Stimulated activated naive B cell treated with anti-CD40 and anti-IgM and Interleukin-4, amounts not matched to agents 10 μg/mL and 1 μg/mL and 100 μg/mL, for 72 hours (primary cell): ENCODE results near the gene PPP3CB.

Experiments used
- ATAC-seq, 2 donors: fragments of 150-1000 bp; cut with Tn5 transposase; replicated peaks; 2 replicates each; pipeline ENCODE4 v1.10.0; 2021; ENCODE audit warnings: moderate library complexity in 1 of 2
- DNase-seq: peaks from one replicate; pipeline ENCODE4 v3.0.0; 2021
- H3K27ac Mint-ChIP-seq: one replicate; pipeline ENCODE4 v1.8.0; 2022; ENCODE audit warnings: mild to moderate bottlenecking, mixed read lengths
- H3K27me3 Mint-ChIP-seq, 2 donors: one replicate each; pipeline ENCODE4 v1.8.0; 2022; ENCODE audit warnings: mixed read lengths in 2 of 2
- H3K36me3 Mint-ChIP-seq, 2 donors: one replicate each; pipeline ENCODE4 v1.8.0; 2022; ENCODE audit warnings: mixed read lengths in 2 of 2, mild to moderate bottlenecking in 1 of 2
- H3K4me1 Mint-ChIP-seq, 2 donors: one replicate each; pipeline ENCODE4 v1.8.0; 2022; ENCODE audit warnings: mixed read lengths in 2 of 2, mild to moderate bottlenecking in 1 of 2
- H3K4me3 Mint-ChIP-seq, 2 donors: one replicate each; pipeline ENCODE4 v1.8.0; 2022; ENCODE audit warnings: mild to moderate bottlenecking in 2 of 2, mixed read lengths in 2 of 2, moderate library complexity in 1 of 2
- H3K9me3 Mint-ChIP-seq, 2 donors: one replicate each; pipeline ENCODE4 v1.8.0; 2022; ENCODE audit warnings: mixed read lengths in 2 of 2, mild to moderate bottlenecking in 1 of 2

PPP3CB gene

GRCh38 chr10:73495884-73496674, at the start of gene PPP3CB:
PPP3CB (minus strand) TSS chr10:73496024; CDS start chr10:73495889, 135 bp downstream.
- DNase-seq (no peak), ATAC-seq (peak; percentile 77 to 79)
- H3K4me3 Mint-ChIP-seq: peak within 1 kb of the TSS; percentile 95 to 99
- H3K27ac Mint-ChIP-seq: peak within 1 kb of the TSS; percentile 98
- no peaks in the 10 kb centered on the region for H3K27me3 Mint-ChIP-seq
- peaks cover 2 to 14% of the 10 kb centered on the region in 2 donors for H3K36me3 Mint-ChIP-seq
- H3K9me3 Mint-ChIP-seq: no peaks in the 10 kb centered on the region
- H3K4me1 Mint-ChIP-seq: peaks cover 32 to 43% of the 10 kb centered on the region in 2 donors

GRCh38 chr10:73545357-73545756, 49.5 kb upstream of the PPP3CB start:
- Mint-ChIP-seq H3K27me3 (no peaks in the 10 kb centered on the region), H3K9me3 (no peaks in the 10 kb centered on the region), H3K4me1 (no peaks in the 10 kb centered on the region), H3K36me3 (peaks cover 5 to 8% of the 10 kb centered on the region in 2 donors), H3K4me3 (no peak overlapping the region), H3K27ac (no peak overlapping the region)
- ATAC-seq: no peak
- no peak for DNase-seq

GRCh38 chr10:73537709-73538108, 41.9 kb upstream of the PPP3CB start:
- H3K9me3 Mint-ChIP-seq: no peaks in the 10 kb centered on the region
- peaks cover 4 to 21% of the 10 kb centered on the region in 2 donors for H3K36me3 Mint-ChIP-seq
- H3K27ac Mint-ChIP-seq: no peak overlapping the region
- no peak for ATAC-seq
- DNase-seq: no peak
- no peaks in the 10 kb centered on the region for H3K4me1 Mint-ChIP-seq
- no peak overlapping the region for H3K4me3 Mint-ChIP-seq
- H3K27me3 Mint-ChIP-seq: no peaks in the 10 kb centered on the region

- Mint-ChIP-seq H3K4me1 (no peaks in the 10 kb centered on the region), H3K27ac (no peak overlapping the region), H3K36me3 (peaks cover 3 to 21% of the 10 kb centered on the region in 2 donors), H3K9me3 (no peaks in the 10 kb centered on the region), H3K27me3 (no peaks in the 10 kb centered on the region), H3K4me3 (no peak overlapping the region)
- ATAC-seq: no peak
- DNase-seq: no peak
Measured at GRCh38 chr10:73537288-73537687, 41.5 kb upstream of the PPP3CB start.

- Mint-ChIP-seq H3K27me3 (no peaks in the 10 kb centered on the region), H3K27ac (no peak overlapping the region), H3K9me3 (no peaks in the 10 kb centered on the region), H3K4me1 (no peaks in the 10 kb centered on the region), H3K4me3 (no peak overlapping the region), H3K36me3 (peaks cover under 1 to 11% of the 10 kb centered on the region in 2 donors)
- DNase-seq (no peak), ATAC-seq (no peak)
Measured at GRCh38 chr10:73534857-73535256, 39.0 kb upstream of the PPP3CB start.

GRCh38 chr10:73529089-73529832, 33.4 kb upstream of the PPP3CB start:
- H3K4me1 Mint-ChIP-seq: peaks cover 0 to 2% of the 10 kb centered on the region in 2 donors
- no peaks in the 10 kb centered on the region for H3K9me3 Mint-ChIP-seq
- H3K27me3 Mint-ChIP-seq: no peaks in the 10 kb centered on the region
- DNase-seq (peak; percentile 32), ATAC-seq (peak; percentile 97 to 99)
- no peak overlapping the region for H3K27ac Mint-ChIP-seq
- no peak overlapping the region for H3K4me3 Mint-ChIP-seq
- peaks cover 0 to 11% of the 10 kb centered on the region in 2 donors for H3K36me3 Mint-ChIP-seq

- Mint-ChIP-seq H3K36me3 (peaks cover 0 to 31% of the 10 kb centered on the region in 2 donors), H3K27ac (no peak overlapping the region), H3K4me1 (no peaks in the 10 kb centered on the region), H3K27me3 (no peaks in the 10 kb centered on the region), H3K9me3 (no peaks in the 10 kb centered on the region), H3K4me3 (no peak overlapping the region)
- ATAC-seq (no peak), DNase-seq (no peak)
Measured at GRCh38 chr10:73522263-73522662, 26.4 kb upstream of the PPP3CB start.

- no peaks in the 10 kb centered on the region for H3K4me1 Mint-ChIP-seq
- H3K4me3 Mint-ChIP-seq: no peak overlapping the region
Measured at GRCh38 chr10:73519336-73519735, 23.5 kb upstream of the PPP3CB start.

GRCh38 chr10:73517166-73517888, 21.5 kb upstream of the PPP3CB start:
- ATAC-seq (no peak), DNase-seq (no peak)
- peaks cover 0 to 25% of the 10 kb centered on the region in 2 donors for H3K36me3 Mint-ChIP-seq
- no peaks in the 10 kb centered on the region for H3K27me3 Mint-ChIP-seq
- no peaks in the 10 kb centered on the region for H3K9me3 Mint-ChIP-seq
- H3K27ac Mint-ChIP-seq: no peak overlapping the region
- no peaks in the 10 kb centered on the region for H3K4me1 Mint-ChIP-seq
- no peak overlapping the region for H3K4me3 Mint-ChIP-seq

More at GRCh38 chr10:73519336-73519735, 23.5 kb upstream of the PPP3CB start:
- DNase-seq (no peak), ATAC-seq (no peak)
- no peak overlapping the region for H3K27ac Mint-ChIP-seq
- no peaks in the 10 kb centered on the region for H3K9me3 Mint-ChIP-seq
- no peaks in the 10 kb centered on the region for H3K27me3 Mint-ChIP-seq
- peaks cover 0 to 25% of the 10 kb centered on the region in 2 donors for H3K36me3 Mint-ChIP-seq

GRCh38 chr10:73512207-73512743, 16.5 kb upstream of the PPP3CB start:
- no peak for DNase-seq
- Mint-ChIP-seq H3K36me3 (peaks cover 0 to 5% of the 10 kb centered on the region in 2 donors), H3K27ac (no peak overlapping the region)

GRCh38 chr10:73509695-73510094, 13.9 kb upstream of the PPP3CB start:
- Mint-ChIP-seq H3K9me3 (no peaks in the 10 kb centered on the region), H3K27ac (no peak overlapping the region), H3K27me3 (no peaks in the 10 kb centered on the region), H3K4me3 (no peak overlapping the region), H3K4me1 (no peaks in the 10 kb centered on the region), H3K36me3 (peaks cover 4 to 6% of the 10 kb centered on the region in 2 donors)
- DNase-seq: no peak
- ATAC-seq: no peak

More at GRCh38 chr10:73512207-73512743, 16.5 kb upstream of the PPP3CB start:
- no peaks in the 10 kb centered on the region for H3K9me3 Mint-ChIP-seq
- no peaks in the 10 kb centered on the region for H3K4me1 Mint-ChIP-seq
- H3K4me3 Mint-ChIP-seq: no peak overlapping the region
- no peak for ATAC-seq
- no peaks in the 10 kb centered on the region for H3K27me3 Mint-ChIP-seq

- no peak for DNase-seq
- Mint-ChIP-seq H3K36me3 (peaks cover 10 to 18% of the 10 kb centered on the region in 2 donors), H3K4me1 (peaks cover 11 to 18% of the 10 kb centered on the region in 2 donors), H3K4me3 (no peak overlapping the region), H3K27me3 (no peaks in the 10 kb centered on the region), H3K9me3 (no peaks in the 10 kb centered on the region), H3K27ac (no peak overlapping the region)
- ATAC-seq: no peak
Measured at GRCh38 chr10:73506491-73506890, 10.7 kb upstream of the PPP3CB start.

- Mint-ChIP-seq H3K9me3 (no peaks in the 10 kb centered on the region), H3K27ac (no peak overlapping the region), H3K4me1 (peaks cover 15 to 22% of the 10 kb centered on the region in 2 donors), H3K4me3 (no peak overlapping the region), H3K27me3 (no peaks in the 10 kb centered on the region), H3K36me3 (peaks cover 10 to 18% of the 10 kb centered on the region in 2 donors)
- ATAC-seq: no peak
- DNase-seq: no peak
Measured at GRCh38 chr10:73506074-73506473, 10.2 kb upstream of the PPP3CB start.

- ATAC-seq: no peak
- Mint-ChIP-seq H3K27me3 (no peaks in the 10 kb centered on the region), H3K27ac (no peak overlapping the region), H3K4me1 (peaks cover 18 to 30% of the 10 kb centered on the region in 2 donors), H3K9me3 (no peaks in the 10 kb centered on the region), H3K36me3 (peaks cover 12 to 18% of the 10 kb centered on the region in 2 donors), H3K4me3 (no peak overlapping the region)
- no peak for DNase-seq
Measured at GRCh38 chr10:73503037-73503436, 7.2 kb upstream of the PPP3CB start.
